ENCODE data around the gene OSBPL6.
A peak's percentile ranks its signal among the peaks of the same experiment; 100 is the strongest.

Gene OSBPL6

GRCh38 chr2:178241844-178242551 lies 47.7 kb downstream of the OSBPL6 start:
- peak; percentile 62 to 67 for DNase-seq

- DNase-seq = no peak
These were observed 48.2 kb downstream of the OSBPL6 start for GRCh38 chr2:178242552-178242883.

- no peak for DNase-seq
These were observed 49.6 kb downstream of the OSBPL6 start for GRCh38 chr2:178243961-178244360.

GRCh38 chr2:178244777-178245176 lies 50.5 kb downstream of the OSBPL6 start:
- DNase-seq = no peak

- DNase-seq = no peak
These were observed 52.4 kb downstream of the OSBPL6 start for GRCh38 chr2:178246696-178247095.

- DNase-seq = no peak
These were observed 52.9 kb downstream of the OSBPL6 start for GRCh38 chr2:178247250-178247649.

- DNase-seq = no peak
These were observed 56.1 kb downstream of the OSBPL6 start for GRCh38 chr2:178250429-178250828.

GRCh38 chr2:178251151-178251955 lies 57.0 kb downstream of the OSBPL6 start:
- no peak for DNase-seq

GRCh38 chr2:178256382-178257042 lies 62.2 kb downstream of the OSBPL6 start:
- DNase-seq = no peak

- no peak for DNase-seq
These were observed 62.8 kb downstream of the OSBPL6 start for GRCh38 chr2:178257127-178257526.

GRCh38 chr2:178258916-178259315 lies 64.6 kb downstream of the OSBPL6 start:
- no peak for DNase-seq

- DNase-seq = no peak
These were observed 69.0 kb downstream of the OSBPL6 start for GRCh38 chr2:178263159-178263860.

GRCh38 chr2:178264211-178264610 lies 69.9 kb downstream of the OSBPL6 start:
- no peak for DNase-seq

GRCh38 chr2:178265851-178266250 lies 71.5 kb downstream of the OSBPL6 start:
- no peak for DNase-seq

GRCh38 chr2:178266445-178266844 lies 72.1 kb downstream of the OSBPL6 start:
- DNase-seq = no peak

- no peak for DNase-seq
These were observed 73.3 kb downstream of the OSBPL6 start for GRCh38 chr2:178267660-178268059.

- no peak for DNase-seq
These were observed 74.1 kb downstream of the OSBPL6 start for GRCh38 chr2:178268435-178268834.

GRCh38 chr2:178269438-178270224 lies 75.3 kb downstream of the OSBPL6 start:
- no peak for DNase-seq

- DNase-seq = no peak
These were observed 76.0 kb downstream of the OSBPL6 start for GRCh38 chr2:178270338-178270737.

- no peak for DNase-seq
These were observed 76.8 kb downstream of the OSBPL6 start for GRCh38 chr2:178271094-178271493.

GRCh38 chr2:178271629-178272333 lies 77.5 kb downstream of the OSBPL6 start:
- DNase-seq = no peak
